Measurements from ENCODE around the gene RAB44. TPM values are rescaled to one million over a fixed set of nuclear protein-coding genes. Genes with fewer than 3 reads are reported as not detected.

RAB44 gene
- total and polyA plus RNA-seq, 2 of the 13 experiments (the other 11 are each of a cell fraction or from before 2014, with no cell fraction given), result not detected

- no peak for TF ChIP-seq REST (IDR thresholded peaks at IDR 0.05; ENCODE audit: borderline replicate concordance in 1 of 2, low read depth in 1 of 2, low read length in 2 of 2)
- no peak for TF ChIP-seq SIN3A (IDR thresholded peaks at IDR 0.05; ENCODE audit: borderline replicate concordance, low read depth, low read length)
- TF ChIP-seq MIXL1 (CRISPR knock-in tag; IDR thresholded peaks at IDR 0.05), result no peak
- no peak for TF ChIP-seq RXRB (CRISPR knock-in tag; IDR thresholded peaks at IDR 0.05; ENCODE audit: borderline replicate concordance)
- no peak for TF ChIP-seq FOXP1 (IDR thresholded peaks at IDR 0.05)
- no peak for TF ChIP-seq FOXP1 (CRISPR knock-in tag; IDR thresholded peaks at IDR 0.05)
- TF ChIP-seq ZMYM2 (CRISPR knock-in tag; IDR thresholded peaks at IDR 0.05), result no peak
- TF ChIP-seq ELK4 (CRISPR knock-in tag; IDR thresholded peaks at IDR 0.05; ENCODE audit: borderline replicate concordance), result no peak
- no peak for TF ChIP-seq SNAPC5 (CRISPR knock-in tag; IDR thresholded peaks at IDR 0.05; ENCODE audit: borderline replicate concordance)
- TF ChIP-seq FOXA1 (IDR thresholded peaks at IDR 0.05), result no peak
- no peak for TF ChIP-seq FOXA1 (CRISPR knock-in tag; IDR thresholded peaks at IDR 0.05)
- no peak for TF ChIP-seq MTF1 (CRISPR knock-in tag; IDR thresholded peaks at IDR 0.05)
- TF ChIP-seq ZNF232 (CRISPR knock-in tag; IDR thresholded peaks at IDR 0.05; ENCODE audit: borderline replicate concordance), result no peak
- no peak for TF ChIP-seq PHF5A (CRISPR knock-in tag; IDR thresholded peaks at IDR 0.05; ENCODE audit: low read depth, unreplicated experiment)
- no peak for TF ChIP-seq HDAC6 (IDR thresholded peaks at IDR 0.05; ENCODE audit: low read depth, low read length)
Measured at GRCh38 chr6:36649086-36649485, 48.5 kb upstream of the RAB44 start (continued).
